ENCODE measurements around the gene SEMA3C. TPM values are rescaled to one million over a fixed set of nuclear protein-coding genes. Genes with fewer than 3 reads are reported as not detected.

SEMA3C gene
- total RNA-seq, 1 donor from 2014 or later: 0.26 TPM

GRCh38 chr7:80835251-80835650 lies 83.6 kb downstream of the SEMA3C start:
- no peak overlapping the region for H3K27ac Mint-ChIP-seq (ENCODE audit: unreplicated experiment)
- H3K4me3 Mint-ChIP-seq (ENCODE audit: unreplicated experiment): no peak overlapping the region
- no peaks in the 10 kb centered on the region for H3K4me1 Mint-ChIP-seq (ENCODE audit: unreplicated experiment)
- H3K36me3 Mint-ChIP-seq (ENCODE audit: low read depth, unreplicated experiment): no peaks in the 10 kb centered on the region
- DNase-seq (ENCODE audit: low spot score): no peak
- H3K9me3 Mint-ChIP-seq (ENCODE audit: unreplicated experiment): no peaks in the 10 kb centered on the region
- no peaks in the 10 kb centered on the region for H3K27me3 Mint-ChIP-seq (ENCODE audit: unreplicated experiment)
- no peak for TF ChIP-seq CTCF (IDR thresholded peaks at IDR 0.05; ENCODE audit: unreplicated experiment)

DNA sequence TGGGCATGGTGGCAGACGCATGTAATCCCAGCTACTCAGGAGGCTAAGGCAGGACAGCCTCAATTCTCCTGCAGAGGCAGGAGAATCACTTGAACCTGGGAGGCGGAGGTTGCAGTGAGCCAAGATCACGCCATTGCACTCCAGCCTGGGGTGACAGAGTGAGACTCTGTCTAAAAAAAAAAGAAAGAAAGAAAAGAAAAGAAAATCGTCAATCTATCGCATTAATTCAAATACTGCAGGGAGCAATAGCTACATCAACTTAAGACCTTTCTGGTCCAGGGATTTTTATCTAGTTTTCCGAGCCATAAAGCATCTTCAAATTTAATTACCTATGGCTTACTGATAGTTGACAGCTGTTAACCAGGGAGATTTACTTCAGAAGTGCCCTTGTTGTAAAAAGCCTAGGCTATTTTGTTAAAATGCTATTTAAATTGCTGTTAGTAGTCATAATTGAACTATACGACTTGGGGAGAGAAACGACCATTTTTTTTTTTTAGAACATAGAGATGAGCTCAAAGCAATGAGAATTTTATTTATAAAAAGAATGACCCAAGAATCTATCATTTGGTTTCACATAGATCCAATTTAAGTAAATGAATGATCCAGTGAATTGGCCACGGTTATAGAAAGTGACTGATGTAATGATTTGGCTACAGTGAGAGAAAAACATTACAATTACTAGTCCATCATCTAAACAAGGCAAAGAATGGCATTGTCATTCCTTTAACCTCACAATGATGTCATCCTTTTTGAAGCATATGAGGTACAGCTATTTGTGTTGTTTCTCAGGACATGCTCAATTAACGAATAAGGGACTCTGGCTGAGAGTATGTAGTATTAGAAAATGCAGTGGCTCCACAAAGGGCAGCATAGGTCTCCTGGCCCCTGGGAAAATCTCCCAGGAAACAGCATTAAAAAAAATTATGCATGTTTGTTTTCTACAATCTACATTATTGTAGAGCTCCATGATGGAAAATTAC lies 85.3 kb downstream of the SEMA3C start:
- no peaks in the 10 kb centered on the region for H3K4me1 Mint-ChIP-seq (ENCODE audit: unreplicated experiment)
- no peak for TF ChIP-seq CTCF (IDR thresholded peaks at IDR 0.05; ENCODE audit: unreplicated experiment)
- H3K27ac Mint-ChIP-seq (ENCODE audit: unreplicated experiment): no peak overlapping the region

DNA sequence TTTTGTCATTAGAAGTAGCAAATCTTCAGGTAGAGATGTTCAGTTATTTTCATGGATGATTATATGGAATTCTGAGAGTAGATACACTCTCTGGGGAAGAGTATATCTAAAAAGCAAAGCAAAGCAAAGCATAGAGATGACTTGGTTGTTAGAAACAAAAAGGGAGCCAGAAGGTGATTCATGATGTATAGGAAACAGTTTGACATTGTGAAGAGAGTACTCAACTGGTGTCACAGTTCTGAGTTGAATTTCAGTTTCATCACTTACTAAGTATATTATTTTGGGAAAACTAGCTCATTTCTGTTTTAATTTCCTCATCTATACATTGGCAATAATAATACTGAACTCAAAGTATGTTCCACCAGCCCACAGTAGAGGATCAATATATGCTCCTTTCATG lies 86.8 kb downstream of the SEMA3C start:
- Mint-ChIP-seq H3K4me1 (ENCODE audit: unreplicated experiment) (no peaks in the 10 kb centered on the region), H3K9me3 (ENCODE audit: unreplicated experiment) (no peaks in the 10 kb centered on the region), H3K27ac (ENCODE audit: unreplicated experiment) (no peak overlapping the region), H3K27me3 (ENCODE audit: unreplicated experiment) (no peaks in the 10 kb centered on the region), H3K36me3 (ENCODE audit: low read depth, unreplicated experiment) (no peaks in the 10 kb centered on the region), H3K4me3 (ENCODE audit: unreplicated experiment) (no peak overlapping the region)
- TF ChIP-seq CTCF (IDR thresholded peaks at IDR 0.05; ENCODE audit: unreplicated experiment): no peak
- DNase-seq (ENCODE audit: low spot score): no peak

More for the DNA sequence above, 85.3 kb downstream of the SEMA3C start:
- DNase-seq (ENCODE audit: low spot score): no peak
- H3K36me3 Mint-ChIP-seq (ENCODE audit: low read depth, unreplicated experiment): no peaks in the 10 kb centered on the region
- no peaks in the 10 kb centered on the region for H3K9me3 Mint-ChIP-seq (ENCODE audit: unreplicated experiment)
- no peak overlapping the region for H3K4me3 Mint-ChIP-seq (ENCODE audit: unreplicated experiment)
- no peaks in the 10 kb centered on the region for H3K27me3 Mint-ChIP-seq (ENCODE audit: unreplicated experiment)

DNA sequence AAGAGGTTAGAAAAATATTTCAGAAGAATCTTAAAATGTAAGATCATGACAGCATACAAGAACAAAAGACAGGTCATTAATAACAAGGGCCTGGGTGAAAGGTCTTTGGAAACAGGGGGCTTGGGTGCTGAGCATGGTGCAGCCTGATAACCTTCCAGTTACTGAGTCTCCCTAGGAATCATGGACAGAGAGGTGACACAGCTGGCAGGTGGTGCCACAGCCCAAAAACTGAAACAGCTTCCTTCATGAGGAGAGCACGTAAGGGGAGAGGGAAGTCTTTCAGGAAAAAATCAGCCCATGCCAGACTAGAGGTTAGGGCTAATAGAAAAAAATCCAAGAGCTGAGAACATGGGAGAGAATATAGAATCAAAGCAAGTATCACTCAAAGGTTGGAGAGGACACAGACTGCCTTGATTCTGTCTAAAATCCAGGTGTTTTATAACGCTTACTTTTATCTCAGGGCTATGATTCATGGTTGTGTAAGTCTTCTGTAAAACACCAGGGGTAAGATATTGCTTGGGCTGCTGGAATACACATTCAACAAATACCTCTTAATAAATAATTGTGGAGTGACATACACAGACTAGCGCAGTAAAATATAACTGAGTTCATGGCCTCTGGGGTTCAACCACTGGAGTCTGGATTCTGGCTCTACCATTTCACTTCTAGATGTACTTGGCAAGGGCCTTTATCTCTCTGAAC lies 88.1 kb downstream of the SEMA3C start:
- Mint-ChIP-seq H3K9me3 (ENCODE audit: unreplicated experiment) (no peaks in the 10 kb centered on the region), H3K27ac (ENCODE audit: unreplicated experiment) (no peak overlapping the region), H3K4me3 (ENCODE audit: unreplicated experiment) (no peak overlapping the region), H3K4me1 (ENCODE audit: unreplicated experiment) (no peaks in the 10 kb centered on the region), H3K36me3 (ENCODE audit: low read depth, unreplicated experiment) (no peaks in the 10 kb centered on the region), H3K27me3 (ENCODE audit: unreplicated experiment) (no peaks in the 10 kb centered on the region)
- no peak for DNase-seq (ENCODE audit: low spot score)
- no peak for TF ChIP-seq CTCF (IDR thresholded peaks at IDR 0.05; ENCODE audit: unreplicated experiment)

GRCh38 chr7:80830010-80830409 lies 88.8 kb downstream of the SEMA3C start:
- Mint-ChIP-seq H3K4me3 (ENCODE audit: unreplicated experiment) (no peak overlapping the region), H3K27me3 (ENCODE audit: unreplicated experiment) (no peaks in the 10 kb centered on the region), H3K36me3 (ENCODE audit: low read depth, unreplicated experiment) (no peaks in the 10 kb centered on the region), H3K27ac (ENCODE audit: unreplicated experiment) (no peak overlapping the region), H3K9me3 (ENCODE audit: unreplicated experiment) (no peaks in the 10 kb centered on the region), H3K4me1 (ENCODE audit: unreplicated experiment) (no peaks in the 10 kb centered on the region)
- no peak for TF ChIP-seq CTCF (IDR thresholded peaks at IDR 0.05; ENCODE audit: unreplicated experiment)
- no peak for DNase-seq (ENCODE audit: low spot score)
